HepG2 (cell line): Measurements from ENCODE around the gene MAN2A2. TPM values are rescaled to one million over a fixed set of nuclear protein-coding genes. Genes with fewer than 3 reads are reported as not detected.

Source experiments
- ADNP ChIP-seq: sonication (generic); formaldehyde crosslinking; IDR thresholded peaks from 2 replicates; pipeline ENCODE4 v1.4.0; 2020; ENCODE audit warnings: missing genetic modification reagents
- CCAR2 ChIP-seq: fragments of 200-400 bp; formaldehyde crosslinking; optimal IDR thresholded peaks from 2 replicates; pipeline ENCODE3; 2018; ENCODE audit warnings: low read depth, mild to moderate bottlenecking, low read length, moderate library complexity
- GABPB1 ChIP-seq: IDR thresholded peaks from 2 replicates; pipeline ENCODE4 v1.6.1; 2016; ENCODE audit warnings: mild to moderate bottlenecking, missing genetic modification reagents, moderate library complexity, missing compliant biosample characterization
- GTF2F1 ChIP-seq: fragments of 150-350 bp; IDR thresholded peaks from 2 replicates; pipeline ENCODE4 v1.6.1; 2014; ENCODE audit warnings: low read length
- HOXD1 ChIP-seq: sonication (generic); formaldehyde crosslinking; IDR thresholded peaks from 2 replicates; pipeline ENCODE4 v1.5.0; 2020; ENCODE audit warnings: missing genetic modification reagents
- IRX3 ChIP-seq: sonication (generic); formaldehyde crosslinking; IDR thresholded peaks from 2 replicates; pipeline ENCODE4 v1.8.1; 2023; ENCODE audit warnings: mild to moderate bottlenecking, low read depth, missing genetic modification reagents, borderline replicate concordance
- RNF219 ChIP-seq: sonication (generic); formaldehyde crosslinking; IDR thresholded peaks from 2 replicates; pipeline ENCODE4 v1.5.0; 2020; ENCODE audit warnings: mild to moderate bottlenecking, missing genetic modification reagents
- SALL1 ChIP-seq: sonication (generic); formaldehyde crosslinking; IDR thresholded peaks from 2 replicates; pipeline ENCODE4 v1.8.0; 2022; ENCODE audit warnings: mild to moderate bottlenecking, missing genetic modification reagents
- SMAD3 ChIP-seq: sonication (generic); formaldehyde crosslinking; IDR thresholded peaks from 2 replicates; pipeline ENCODE4 v1.4.0; 2020; ENCODE audit warnings: missing genetic modification reagents
- TAF1 ChIP-seq: sonication (generic); formaldehyde crosslinking; IDR thresholded peaks from 2 replicates; pipeline ENCODE4 v1.4.0; 2020; ENCODE audit warnings: missing genetic modification reagents
- TEAD3 ChIP-seq: optimal IDR thresholded peaks from 2 replicates; pipeline ENCODE3; 2016; ENCODE audit warnings: borderline replicate concordance
- U2AF2 ChIP-seq: fragments of 200-400 bp; formaldehyde crosslinking; IDR thresholded peaks from 2 replicates; pipeline ENCODE4 v1.6.1; 2017; ENCODE audit warnings: low read depth, mild to moderate bottlenecking, low read length
- YEATS4 ChIP-seq: sonication (generic); formaldehyde crosslinking; IDR thresholded peaks from 2 replicates; pipeline ENCODE4 v1.4.0; 2020; ENCODE audit warnings: missing genetic modification reagents, borderline replicate concordance
- ZBTB10 ChIP-seq: sonication (generic); formaldehyde crosslinking; IDR thresholded peaks from 2 replicates; pipeline ENCODE4 v1.4.0; 2020; ENCODE audit warnings: missing genetic modification reagents, borderline replicate concordance
- ZFX ChIP-seq: sonication (generic); formaldehyde crosslinking; IDR thresholded peaks from 2 replicates; pipeline ENCODE4 v1.4.0; 2020; ENCODE audit warnings: mild to moderate bottlenecking, low read depth, missing genetic modification reagents, moderate library complexity
- ZMYM2 ChIP-seq: sonication (generic); formaldehyde crosslinking; IDR thresholded peaks from 2 replicates; pipeline ENCODE4 v1.8.0; 2022; ENCODE audit warnings: mild to moderate bottlenecking, missing genetic modification reagents
- ZNF17 ChIP-seq: sonication (generic); formaldehyde crosslinking; IDR thresholded peaks from 2 replicates; pipeline ENCODE4 v1.5.0; 2020; ENCODE audit warnings: mild to moderate bottlenecking, missing genetic modification reagents
- ZNF282 ChIP-seq: fragments of 450-650 bp; IDR thresholded peaks from 2 replicates; pipeline ENCODE4 v1.6.1; 2018; ENCODE audit not compliant: partially characterized antibody
- ZNF382 ChIP-seq: sonication (generic); formaldehyde crosslinking; IDR thresholded peaks from 2 replicates; pipeline ENCODE4 v1.5.0; 2020; ENCODE audit warnings: missing genetic modification reagents, mild to moderate bottlenecking, borderline replicate concordance
- ZNF710 ChIP-seq: sonication (generic); formaldehyde crosslinking; IDR thresholded peaks from 2 replicates; pipeline ENCODE4 v1.5.0; 2020; ENCODE audit warnings: mild to moderate bottlenecking, missing genetic modification reagents, borderline replicate concordance
- ZUFSP ChIP-seq: sonication (generic); formaldehyde crosslinking; IDR thresholded peaks from 2 replicates; pipeline ENCODE4 v1.9.0; 2021; ENCODE audit warnings: missing genetic modification reagents, mild to moderate bottlenecking, borderline replicate concordance
- polyA plus RNA-seq, 8 experiments: library from polyadenylated mRNA; depleted of rRNA in 3 of 8; stranded (reverse) in 7 of 8; unstranded in 1 of 8; fragments of >200 nt; fragmentation: Illumina TruSeq in 4 of 8; extraction: Trizol in 4 of 8; gene quantifications; 2 replicates each; pipeline versions ENCODE4 v1.2.1 to v1.2.3, GENCODE V29; 2011 to 2016; ENCODE audit warnings: low read depth in 4 of 8, missing spikeins in 1 of 8, mixed read lengths in 1 of 8; ENCODE audit not compliant: insufficient read depth in 1 of 8
- total RNA-seq, 5 experiments: library from RNA; depleted of rRNA; stranded (reverse); fragments of >200 nt; fragmentation: Illumina TruSeq; extraction: Trizol; gene quantifications; 2 replicates each; pipeline ENCODE4 v1.2.3, GENCODE V29; 2016; ENCODE audit warnings: low read depth in 1 of 5

MAN2A2 gene
- total and polyA plus RNA-seq, 2 of the 13 experiments (the other 11 are each of a cell fraction or from before 2014, with no cell fraction given), result 17.5 to 51.5 TPM

- TF ChIP-seq SALL1 (CRISPR knock-in tag) (no peak), SMAD3 (CRISPR knock-in tag) (peak; percentile 90; the same call in 1 of the 2 replicates), ADNP (CRISPR knock-in tag) (no peak), ZNF17 (CRISPR knock-in tag) (no peak), GTF2F1 (no peak), IRX3 (no peak), GABPB1 (peak; percentile 46; the same call in 1 of the 2 replicates), TEAD3 (peak; percentile 53), ZNF282 (no peak), HOXD1 (no peak), ZBTB10 (CRISPR knock-in tag) (0 out of 2 replicates have a peak, but pooled peaks have one; percentile 36), ZFX (CRISPR knock-in tag) (peak; percentile 45; the same call in 1 of the 2 replicates), TAF1 (CRISPR knock-in tag) (no peak; the same call in 1 of the 2 replicates), ZNF382 (CRISPR knock-in tag) (no peak), ZMYM2 (no peak), ZNF710 (CRISPR knock-in tag) (peak; percentile 68; the same call in 1 of the 2 replicates), YEATS4 (CRISPR knock-in tag) (no peak; the same call in 1 of the 2 replicates), CCAR2 (no peak), U2AF2 (no peak), RNF219 (CRISPR knock-in tag) (0 out of 2 replicates have a peak, but pooled peaks have one; percentile 16), ZUFSP (CRISPR knock-in tag) (no peak)
These were observed 42.0 kb upstream of the MAN2A2 start (continued) for GRCh38 chr15:90860942-90861675.
